Tibial artery (tissue), 4 donors: ENCODE measurements around the gene FGF14.
A peak's percentile ranks its signal among the peaks of the same experiment; 100 is the strongest.

Experiments used
- DNase-seq, 2 donors: peaks; one replicate each; pipeline ENCODE4 v3.0.0-alpha.2; 2019
- H3K27ac ChIP-seq, 2 donors: fragments of 200-600 bp; sonication (generic) in 1 of 2; 1 replicate in 1 of 2; 2 replicates in 1 of 2; pipeline ENCODE4 v1.5.1; 2018 to 2019; ENCODE audit warnings: mild to moderate bottlenecking in 1 of 2
- H3K27me3 ChIP-seq, 2 donors: fragments of 200-600 bp; sonication (generic) in 1 of 2; one replicate each; pipeline versions ENCODE4 v1.5.1 to v1.6.0; 2016 to 2019
- H3K36me3 ChIP-seq, 3 donors: fragments of 200-600 bp; sonication (generic) in 2 of 3; one replicate each; pipeline ENCODE4 v1.5.1; 2016 to 2019; ENCODE audit warnings: mild to moderate bottlenecking in 2 of 3
- H3K4me1 ChIP-seq, 4 donors: fragments of 200-600 bp; sonication (generic) in 2 of 4; 1 replicate in 3 of 4; 2 replicates in 1 of 4; pipeline ENCODE4 v1.5.1; 2016 to 2019
- H3K4me3 ChIP-seq, 2 donors: fragments of 200-600 bp; sonication (generic) in 1 of 2; 1 replicate in 1 of 2; 2 replicates in 1 of 2; pipeline ENCODE4 v1.5.1; 2018 to 2019; ENCODE audit warnings: mild to moderate bottlenecking in 2 of 2
- H3K9me3 ChIP-seq, 3 donors: fragments of 200-600 bp; sonication (generic) in 1 of 3; one replicate each; pipeline ENCODE4 v1.5.1; 2016 to 2019
- CTCF ChIP-seq, 2 experiments: fragments of 200-600 bp in 1 of 2; fragments of 450-650 bp in 1 of 2; IDR thresholded peaks; one replicate each; pipeline ENCODE4 v1.5.1; 2017 to 2019; ENCODE audit warnings: antibody characterized with exemption in 2 of 2, mild to moderate bottlenecking in 1 of 2, moderate library complexity in 1 of 2
- intact Hi-C: fragments of 100-400 bp; cut with DNase I; formaldehyde crosslinking; loops from one replicate; pipeline ENCODE4 v1.15.0; 2023; ENCODE audit warnings: low total_unique reads

The FGF14 gene

DNA sequence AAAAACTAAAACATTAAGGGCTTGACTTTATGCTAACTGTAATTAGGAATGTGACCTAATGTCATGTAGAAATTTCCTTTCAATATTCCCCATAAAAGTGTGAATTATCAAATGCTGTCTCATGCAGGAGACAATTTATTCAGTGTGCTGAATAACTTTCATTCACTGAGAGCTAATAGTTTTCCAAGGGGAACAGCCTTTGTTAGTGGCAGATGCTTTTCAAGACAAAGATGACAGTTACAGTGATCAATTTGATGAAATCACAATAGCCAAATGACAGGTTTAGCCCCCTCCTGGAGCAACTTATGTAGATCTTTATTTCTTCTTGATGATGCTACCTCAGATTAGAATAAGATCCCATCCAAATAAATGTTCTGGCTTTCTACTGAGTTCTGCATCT lies 673.8 kb downstream of the FGF14 start:
- DNase-seq: no peak
- Histone ChIP-seq H3K27ac (no peak overlapping the region), H3K4me1 (peaks cover 0 to 10% (median 0%) of the 10 kb centered on the region in 4 donors), H3K9me3 (no peaks in the 10 kb centered on the region), H3K4me3 (no peak overlapping the region), H3K36me3 (peaks cover 0 to 1% (median 0%) of the 10 kb centered on the region in 3 donors), H3K27me3 (no peaks in the 10 kb centered on the region)
- intact Hi-C loops: no loop called here
- no peak for TF ChIP-seq CTCF (IDR thresholded peaks at IDR 0.05)

DNA sequence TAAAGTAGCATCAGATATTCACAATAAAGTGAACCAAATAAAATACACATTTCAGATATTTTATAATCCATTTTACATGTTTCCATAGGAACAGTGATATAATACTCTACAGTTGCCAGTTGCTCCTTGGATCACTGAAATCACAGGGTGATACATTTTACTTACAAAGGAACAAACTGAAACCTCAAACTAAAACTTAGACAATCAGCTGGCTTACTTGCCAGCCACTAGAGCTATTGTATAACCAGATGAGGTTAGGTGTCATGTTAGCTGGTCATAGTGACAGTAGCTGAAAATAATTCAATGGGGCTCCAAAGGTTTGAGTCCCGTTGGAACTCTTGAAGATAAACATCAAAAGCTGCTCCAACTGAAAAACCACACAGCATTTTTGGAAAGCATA lies 674.7 kb downstream of the FGF14 start:
- DNase-seq: no peak
- TF ChIP-seq CTCF (IDR thresholded peaks at IDR 0.05): no peak
- intact Hi-C loops: no loop called here
- Histone ChIP-seq H3K27ac (no peak overlapping the region), H3K4me1 (peaks cover 0 to 10% (median 0%) of the 10 kb centered on the region in 4 donors), H3K27me3 (no peaks in the 10 kb centered on the region), H3K36me3 (peaks cover 0 to 5% (median 5%) of the 10 kb centered on the region in 3 donors), H3K4me3 (no peak overlapping the region), H3K9me3 (no peaks in the 10 kb centered on the region)

- H3K36me3 ChIP-seq: peaks cover 0 to 5% (median 5%) of the 10 kb centered on the region in 3 donors
- no peaks in the 10 kb centered on the region for H3K27me3 ChIP-seq
- intact Hi-C loops: no loop called here
- no peak overlapping the region for H3K4me3 ChIP-seq
- no peaks in the 10 kb centered on the region for H3K9me3 ChIP-seq
- TF ChIP-seq CTCF (IDR thresholded peaks at IDR 0.05): no peak
- peaks cover 0 to 10% (median 0%) of the 10 kb centered on the region in 4 donors for H3K4me1 ChIP-seq
- DNase-seq: no peak
- H3K27ac ChIP-seq: no peak overlapping the region
Observed at GRCh38 chr13:101726681-101727080, 675.2 kb downstream of the FGF14 start.

DNA sequence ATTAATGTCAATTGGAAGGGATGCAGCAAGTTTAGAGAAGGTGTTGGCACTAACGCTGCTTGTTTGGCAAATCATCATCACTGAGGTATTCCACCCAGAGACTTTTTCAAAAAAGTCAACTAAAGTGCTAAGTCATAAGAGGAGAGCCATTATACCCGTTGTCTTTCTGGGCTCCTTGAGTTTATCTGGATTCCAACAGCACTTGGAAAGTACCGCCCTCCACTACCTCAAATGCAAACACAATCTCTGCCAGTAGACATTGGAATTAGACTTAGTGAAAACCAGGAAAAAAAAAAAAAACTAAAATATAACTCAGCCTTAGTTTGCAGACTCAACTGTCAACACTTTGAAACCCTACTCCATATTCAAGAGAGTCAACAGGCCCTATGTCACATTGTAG lies 683.4 kb downstream of the FGF14 start:
- no peaks in the 10 kb centered on the region for H3K9me3 ChIP-seq
- H3K27ac ChIP-seq: peak overlapping the region; percentile 24 to 30
- no peak overlapping the region for H3K4me3 ChIP-seq
- peaks cover 0 to 8% (median 0%) of the 10 kb centered on the region in 4 donors for H3K4me1 ChIP-seq
- TF ChIP-seq CTCF (IDR thresholded peaks at IDR 0.05): no peak
- peaks cover 5 to 8% (median 5%) of the 10 kb centered on the region in 3 donors for H3K36me3 ChIP-seq
- H3K27me3 ChIP-seq: no peaks in the 10 kb centered on the region
- no peak for DNase-seq
- intact Hi-C loops: no loop called here

DNA sequence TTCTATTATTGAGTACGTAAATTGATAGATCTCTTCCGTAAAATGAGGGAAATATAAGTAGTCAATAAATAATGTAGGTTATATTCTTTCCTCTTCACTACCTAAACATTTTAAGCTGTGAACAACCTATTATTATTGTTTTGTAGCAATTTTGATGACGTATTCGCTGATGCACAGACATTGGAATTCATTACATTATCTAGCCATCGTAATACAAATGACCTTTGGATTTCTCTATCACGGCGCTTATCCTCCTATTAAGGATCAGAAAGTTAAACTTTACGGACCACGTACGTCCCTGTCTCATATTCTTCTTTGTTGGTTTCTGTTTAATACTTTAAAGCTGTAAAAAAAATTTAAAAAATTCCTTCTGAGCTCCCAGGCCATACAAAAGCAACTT lies 684.5 kb downstream of the FGF14 start:
- DNase-seq: no peak
- H3K4me3 ChIP-seq: no peak overlapping the region
- no peaks in the 10 kb centered on the region for H3K9me3 ChIP-seq
- intact Hi-C loops: no loop called here
- H3K27me3 ChIP-seq: no peaks in the 10 kb centered on the region
- no peak for TF ChIP-seq CTCF (IDR thresholded peaks at IDR 0.05)
- H3K36me3 ChIP-seq: peaks cover 0 to 8% (median 2%) of the 10 kb centered on the region in 3 donors
- peaks cover 0 to 8% (median 0%) of the 10 kb centered on the region in 4 donors for H3K4me1 ChIP-seq
- peak overlapping the region in 1 of 2 donors; percentile 30 for H3K27ac ChIP-seq

DNA sequence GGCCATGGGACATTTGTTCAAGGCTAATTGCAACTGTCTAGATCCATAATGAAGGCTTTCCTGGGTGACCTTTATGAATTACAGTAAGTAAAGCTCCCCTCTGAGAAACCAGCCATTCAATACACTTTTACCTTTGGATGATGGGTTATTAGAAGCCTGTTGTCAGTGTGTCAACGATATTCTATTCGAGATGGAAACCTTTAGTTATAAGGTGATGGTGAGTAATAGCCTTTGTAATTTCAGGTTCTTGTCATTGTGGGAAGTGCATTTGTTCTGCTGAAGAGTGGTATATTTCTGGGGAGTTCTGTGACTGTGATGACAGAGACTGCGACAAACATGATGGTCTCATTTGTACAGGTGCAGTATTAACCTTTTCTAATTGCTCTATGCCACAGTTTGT lies 687.7 kb downstream of the FGF14 start:
- H3K27me3 ChIP-seq: no peaks in the 10 kb centered on the region
- H3K9me3 ChIP-seq: no peaks in the 10 kb centered on the region
- peaks cover 0 to 14% (median 0%) of the 10 kb centered on the region in 3 donors for H3K36me3 ChIP-seq
- intact Hi-C loops: no loop called here
- no peak for TF ChIP-seq CTCF (IDR thresholded peaks at IDR 0.05)
- H3K4me3 ChIP-seq: no peak overlapping the region
- no peak overlapping the region for H3K27ac ChIP-seq
- DNase-seq: no peak
- peaks cover 0 to 8% (median 0%) of the 10 kb centered on the region in 4 donors for H3K4me1 ChIP-seq
